SIG-M5 (cell line): ENCODE measurements around the gene GPAT3.

ENCODE experiments used
- DNase-seq: peaks from one replicate; lab custom pipeline; 2025; lab: John Stamatoyannopoulos, UW

The GPAT3 gene

GRCh38 chr4:83644677-83645659 is 109.1 kb downstream of the GPAT3 start:
- no peak for DNase-seq

DNA sequence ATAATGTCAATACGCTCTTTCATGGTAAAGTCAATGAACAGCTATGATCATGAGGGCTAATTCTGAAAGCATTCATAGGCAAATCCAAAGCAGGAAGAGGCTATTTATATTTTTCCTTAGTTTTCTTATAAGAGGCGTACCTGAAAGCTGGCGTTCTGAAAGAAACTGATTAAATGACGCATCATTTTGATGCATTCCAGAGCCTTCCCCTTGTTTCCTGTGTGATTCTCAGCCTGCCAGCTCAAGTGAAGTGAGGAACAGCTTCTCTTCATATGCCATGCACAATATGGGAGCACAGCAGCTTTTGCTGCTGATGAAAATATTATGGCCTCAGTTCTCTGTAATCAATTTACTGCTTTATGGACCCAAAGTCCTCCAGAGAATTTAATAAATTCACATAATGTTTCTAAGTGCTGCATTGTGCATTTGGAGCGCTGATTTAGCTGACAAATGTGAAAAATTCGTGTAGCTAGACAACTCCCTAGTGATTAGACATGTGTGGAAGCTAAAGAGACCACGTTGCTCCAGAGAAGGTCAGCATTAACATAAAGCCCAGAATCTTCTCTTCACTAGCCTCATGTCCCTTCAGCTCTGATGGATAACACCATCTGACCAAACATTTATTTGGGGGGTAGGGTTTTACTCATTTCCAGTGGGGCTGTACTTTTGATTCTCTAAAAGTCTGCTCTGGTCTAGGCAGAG is 110.8 kb downstream of the GPAT3 start:
- DNase-seq, result no peak

GRCh38 chr4:83651846-83652245 is 115.9 kb downstream of the GPAT3 start:
- no peak for DNase-seq
